ENCODE measurements around the gene KRTAP13-2.

KRTAP13-2 gene, protein sequence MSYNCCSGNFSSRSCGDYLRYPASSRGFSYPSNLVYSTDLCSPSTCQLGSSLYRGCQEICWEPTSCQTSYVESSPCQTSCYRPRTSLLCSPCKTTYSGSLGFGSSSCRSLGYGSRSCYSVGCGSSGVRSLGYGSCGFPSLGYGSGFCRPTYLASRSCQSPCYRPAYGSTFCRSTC

DNA sequence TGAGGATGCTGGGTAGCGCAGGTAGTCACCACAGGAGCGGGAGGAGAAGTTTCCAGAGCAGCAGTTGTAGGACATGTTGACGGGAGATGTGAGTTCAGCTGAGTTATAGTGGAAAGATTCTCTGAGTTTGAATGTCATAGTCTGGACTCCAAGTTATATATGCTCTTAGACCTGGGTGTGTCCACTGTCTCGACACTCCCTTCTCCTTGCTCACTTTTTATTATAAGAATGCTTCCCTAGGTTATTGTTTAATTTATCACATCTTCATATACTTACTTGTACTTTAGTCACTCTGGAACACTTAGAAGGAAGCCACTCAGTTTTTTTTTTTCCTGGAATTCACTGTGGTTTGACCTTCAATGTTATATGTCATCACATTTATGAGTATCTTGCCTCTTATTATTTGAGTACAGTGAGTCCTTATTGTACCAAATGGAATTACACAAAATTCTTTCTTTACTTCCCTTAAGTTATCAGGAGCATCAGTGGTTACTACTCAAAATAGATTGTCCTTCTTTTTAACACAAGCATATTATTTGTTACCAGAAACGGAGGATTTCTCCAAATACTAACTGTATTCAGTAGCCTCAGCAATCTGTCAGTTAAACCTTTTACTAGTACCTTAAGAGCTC lies at the start of gene KRTAP13-2:
TSS of gene KRTAP13-2 (minus strand) at position 133 of the 632 bp plus-strand sequence. CDS start at position 75, 58 bp downstream.
- DNase-seq (ENCODE audit: low read depth) = no peak

DNA sequence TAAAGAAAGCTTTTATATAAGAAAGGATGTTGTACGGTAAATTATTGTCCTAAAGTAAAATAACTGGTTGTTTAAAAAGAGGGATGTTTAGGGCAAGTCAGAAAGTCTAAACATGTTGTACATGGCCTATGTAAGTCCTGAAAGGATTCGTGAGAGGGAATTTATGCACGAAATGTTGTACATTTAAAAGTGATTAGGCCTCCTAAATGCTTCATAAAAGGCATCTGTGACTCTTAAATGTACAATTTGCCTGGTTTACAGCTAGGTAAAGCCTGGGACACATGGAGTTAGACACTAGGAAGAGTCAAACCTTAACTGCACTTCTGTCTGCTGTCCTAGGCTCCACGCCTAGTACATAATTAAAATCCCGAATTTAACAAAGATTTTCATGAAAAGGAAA lies 43.9 kb upstream of the KRTAP13-2 start:
- DNase-seq (ENCODE audit: low read depth) = no peak

DNA sequence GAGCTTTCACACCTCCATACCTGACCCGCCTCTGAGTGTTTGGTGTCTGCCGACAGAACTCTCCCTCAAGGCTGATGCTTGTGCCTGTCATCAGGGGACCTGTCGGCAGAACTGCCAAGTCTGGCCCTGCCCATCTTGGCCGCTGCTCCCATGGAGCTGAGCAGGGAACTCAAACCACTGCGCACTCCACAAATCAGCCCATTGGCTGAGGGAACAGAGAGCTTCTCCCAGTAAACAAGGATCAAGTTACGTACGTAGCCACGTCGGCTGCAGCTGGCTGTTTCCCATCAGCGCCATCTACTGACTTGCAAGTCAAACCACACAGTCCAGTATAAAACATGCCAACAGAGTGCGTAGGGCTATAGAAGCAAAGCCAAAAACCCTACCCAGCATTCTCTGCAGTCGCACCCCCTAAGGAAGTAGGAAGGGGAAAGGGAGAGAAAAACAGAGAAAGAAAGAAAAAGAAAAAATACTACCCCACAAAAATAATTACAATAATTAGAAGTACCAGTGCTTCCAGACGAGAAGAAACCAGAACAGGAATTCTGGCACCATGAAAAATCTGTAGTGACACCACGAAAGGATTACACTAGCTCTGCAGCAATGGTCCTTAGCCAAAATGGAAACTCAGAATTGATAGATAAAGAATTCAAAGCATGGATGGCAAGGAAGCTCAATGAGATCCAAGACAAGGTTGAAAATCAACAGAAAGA lies 36.9 kb upstream of the KRTAP13-2 start:
- no peak for DNase-seq (ENCODE audit: low read depth)

DNA sequence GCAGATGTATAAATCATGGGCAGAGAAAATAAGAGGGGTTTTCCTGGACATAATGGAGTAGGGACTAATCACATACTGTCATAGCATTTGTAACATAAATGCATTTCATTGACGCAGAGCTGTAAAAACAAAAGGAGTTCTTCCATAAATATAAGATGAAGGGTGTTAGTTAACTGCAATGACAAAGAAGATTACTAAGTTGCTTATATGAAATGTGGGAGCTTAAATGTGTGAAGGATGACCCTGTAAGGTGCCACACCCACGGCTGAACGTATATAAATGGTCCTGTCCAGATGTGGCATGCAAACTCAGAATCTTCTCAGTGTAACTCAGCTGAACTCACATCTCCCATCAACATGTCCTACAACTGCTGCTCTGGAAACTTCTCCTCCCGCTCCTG lies 23.7 kb upstream of the KRTAP13-2 start, which contains the start of gene KRTAP13-1:
TSS of gene KRTAP13-1 (plus strand) at position 301 of the 400 bp plus-strand sequence. CDS start at position 357, 56 bp downstream.
- no peak for DNase-seq (ENCODE audit: low read depth)

DNA sequence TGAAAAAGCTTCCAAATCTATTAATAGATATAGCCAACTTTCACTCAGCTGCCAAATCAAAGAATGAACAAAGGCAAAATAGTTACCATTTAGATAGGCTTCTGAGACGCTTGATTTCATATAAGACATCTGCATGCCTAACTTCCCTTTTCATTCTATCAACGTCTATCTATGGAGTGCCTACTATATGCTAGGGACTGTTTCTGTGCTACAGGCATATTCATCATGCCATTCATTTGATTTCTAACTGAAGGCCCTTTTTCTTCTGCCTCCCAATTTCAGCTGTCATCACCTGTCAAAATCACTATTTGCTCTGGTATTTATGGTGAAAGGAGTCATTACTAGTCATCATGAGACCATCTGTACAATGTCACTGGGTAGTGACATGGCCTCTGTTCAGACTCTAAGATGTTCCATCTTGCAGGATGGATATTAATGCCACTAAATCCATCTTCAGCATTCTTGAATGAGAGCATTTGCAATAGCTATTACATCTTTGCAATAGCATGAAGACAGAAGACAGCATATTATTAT lies 19.5 kb upstream of the KRTAP13-2 start:
- no peak for DNase-seq (ENCODE audit: low read depth)

DNA sequence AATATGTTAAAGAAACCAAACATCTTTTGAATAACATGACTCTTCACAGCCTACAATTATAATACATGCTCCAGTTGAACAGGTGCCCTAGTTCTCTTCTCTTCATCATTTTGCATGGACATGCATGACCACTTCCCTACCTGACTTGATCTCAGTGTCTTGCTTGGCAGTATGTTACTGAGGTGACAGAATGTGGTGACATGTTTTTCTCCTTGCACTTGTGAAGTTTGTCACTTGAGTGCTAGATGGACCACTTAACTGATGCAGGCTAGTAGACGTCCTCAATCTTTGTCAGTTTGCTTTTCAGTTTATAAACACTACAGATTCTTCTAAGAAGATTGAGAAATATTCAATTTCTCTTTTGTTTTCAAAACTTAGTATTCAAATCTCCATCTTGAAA lies 10.1 kb upstream of the KRTAP13-2 start:
- no peak for DNase-seq (ENCODE audit: low read depth)

DNA sequence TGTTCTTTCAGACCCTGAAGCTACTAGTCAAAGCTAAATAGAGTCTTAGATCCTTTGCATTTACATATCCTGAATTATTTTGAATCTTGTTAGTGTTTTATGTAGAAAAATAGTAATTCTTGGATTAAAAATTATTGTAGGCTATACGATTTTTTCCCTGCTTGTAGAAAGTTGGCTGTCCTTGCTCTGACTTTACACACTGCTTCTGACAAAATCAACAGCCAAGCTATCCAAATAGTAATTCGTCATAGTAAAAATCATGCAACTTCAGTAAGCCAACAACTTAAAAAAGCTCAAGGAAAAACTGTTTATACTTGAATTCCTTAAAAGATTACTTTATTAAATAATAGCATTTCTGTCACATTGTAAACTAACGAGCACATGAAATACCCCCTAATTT lies 16.2 kb downstream of the KRTAP13-2 start:
- DNase-seq (ENCODE audit: low read depth) = no peak

DNA sequence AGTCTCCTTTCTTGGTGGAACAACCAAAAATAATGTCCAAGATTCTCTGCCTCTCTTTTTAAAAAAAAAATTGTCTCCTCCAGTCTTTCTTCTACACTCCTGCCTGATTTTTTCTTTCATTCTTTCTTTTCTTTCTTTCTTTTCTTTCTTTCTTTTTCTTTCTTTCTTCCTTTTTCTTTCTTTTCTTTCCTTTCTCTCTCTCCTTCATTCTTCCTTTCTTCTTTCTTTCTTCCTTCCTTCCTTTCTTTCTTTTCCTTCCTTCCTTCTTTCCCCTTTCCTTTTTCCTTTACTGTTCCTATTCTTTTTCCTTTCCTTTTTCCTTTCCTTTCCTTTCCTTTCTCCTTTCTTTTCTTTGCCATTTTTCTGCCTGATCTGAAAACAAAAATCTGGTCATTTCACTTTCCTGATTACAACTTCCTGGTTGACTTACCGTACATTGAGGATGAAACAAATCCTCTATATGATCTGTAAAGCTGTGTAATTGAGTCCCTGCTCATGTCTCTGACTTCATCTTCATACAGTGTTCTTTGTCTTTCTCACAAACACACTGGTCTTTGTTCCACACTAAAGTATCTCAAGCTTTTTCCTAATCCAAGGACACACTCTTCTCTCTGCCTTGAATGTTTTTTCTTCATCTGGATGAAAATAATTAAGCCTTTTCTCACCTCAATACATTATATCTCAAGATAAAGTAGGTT lies 17.6 kb downstream of the KRTAP13-2 start:
- no peak for DNase-seq (ENCODE audit: low read depth)

DNA sequence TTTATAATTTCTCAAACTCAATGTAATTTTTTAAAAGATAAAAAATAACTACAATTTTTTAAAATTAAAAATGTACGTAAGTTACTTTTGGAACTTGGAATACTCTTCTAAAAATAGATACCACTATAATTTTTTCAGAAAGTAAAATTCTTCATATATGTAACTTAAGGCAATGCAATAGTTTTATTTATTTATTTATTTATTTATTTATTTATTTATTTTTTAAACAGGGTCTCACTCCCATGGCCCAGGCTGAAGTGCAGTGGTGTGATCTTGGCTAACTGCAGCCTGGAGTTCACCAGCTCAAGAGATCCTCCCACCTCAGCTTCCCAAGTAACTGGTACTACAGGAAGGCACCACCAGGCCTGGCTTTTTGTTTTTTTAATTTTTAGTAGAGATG lies 20.5 kb downstream of the KRTAP13-2 start:
- DNase-seq (ENCODE audit: low read depth) = no peak

DNA sequence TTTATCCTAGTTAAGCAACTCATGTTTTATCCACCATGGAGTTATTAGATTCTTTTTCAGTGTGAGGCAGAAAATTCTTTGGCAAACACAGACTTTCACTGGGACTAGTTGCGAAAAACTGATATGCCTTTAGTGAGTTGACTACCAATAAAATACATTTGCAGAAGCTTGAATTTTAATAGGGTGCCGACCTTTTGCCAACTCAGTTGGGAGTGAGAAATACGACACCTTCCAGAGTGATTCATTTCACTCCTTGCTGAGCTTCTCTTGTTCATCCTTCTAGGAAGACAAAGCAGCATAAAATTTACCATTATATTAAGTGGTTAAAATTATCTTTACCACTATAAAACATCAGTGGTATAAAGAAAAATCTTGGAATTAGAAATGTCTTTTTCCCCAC lies 22.5 kb downstream of the KRTAP13-2 start:
- no peak for DNase-seq (ENCODE audit: low read depth)

DNA sequence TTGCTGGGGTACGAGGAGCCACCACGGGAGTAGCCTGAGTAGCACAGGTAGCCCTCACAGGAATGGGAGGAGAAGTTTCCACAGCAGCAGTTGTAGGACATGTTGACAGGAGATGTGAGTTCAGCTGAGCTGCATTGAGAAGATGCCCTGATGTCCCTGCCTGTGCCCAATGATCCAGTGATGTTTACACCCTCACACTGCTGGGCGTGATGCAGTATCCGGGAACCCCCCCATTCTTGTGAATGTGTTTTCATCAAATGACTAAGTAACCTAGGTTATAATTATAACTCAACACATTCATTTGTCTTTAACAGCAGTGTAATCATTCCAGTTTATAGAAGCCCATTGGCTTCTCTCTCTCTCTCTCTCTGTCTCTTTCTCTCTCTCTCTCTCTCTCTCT lies 23.6 kb downstream of the KRTAP13-2 start, which contains the start of gene KRTAP23-1:
TSS of gene KRTAP23-1 (minus strand) at position 101 of the 400 bp plus-strand sequence. CDS start at position 101, 0 bp downstream.
- no peak for DNase-seq (ENCODE audit: low read depth)

DNA sequence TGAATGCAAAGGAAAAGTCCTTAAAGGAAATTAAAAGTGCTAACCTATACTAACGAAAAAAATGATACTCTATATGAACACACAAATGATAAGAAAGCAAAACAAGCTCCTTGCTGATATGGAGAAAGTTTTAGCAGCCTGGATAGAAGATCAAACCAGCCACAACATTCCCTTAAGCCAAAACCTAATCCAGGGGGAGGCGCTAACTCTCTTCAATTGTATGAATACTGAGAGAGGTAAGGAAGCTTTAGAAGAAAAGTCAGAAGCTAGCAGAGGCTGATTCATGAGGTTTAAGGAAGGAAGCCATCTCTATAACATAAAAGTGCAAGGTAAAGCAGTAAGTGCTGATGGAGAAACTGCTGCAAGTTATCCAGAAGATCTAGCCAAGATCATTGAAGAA lies 27.1 kb downstream of the KRTAP13-2 start:
- DNase-seq (ENCODE audit: low read depth) = no peak

DNA sequence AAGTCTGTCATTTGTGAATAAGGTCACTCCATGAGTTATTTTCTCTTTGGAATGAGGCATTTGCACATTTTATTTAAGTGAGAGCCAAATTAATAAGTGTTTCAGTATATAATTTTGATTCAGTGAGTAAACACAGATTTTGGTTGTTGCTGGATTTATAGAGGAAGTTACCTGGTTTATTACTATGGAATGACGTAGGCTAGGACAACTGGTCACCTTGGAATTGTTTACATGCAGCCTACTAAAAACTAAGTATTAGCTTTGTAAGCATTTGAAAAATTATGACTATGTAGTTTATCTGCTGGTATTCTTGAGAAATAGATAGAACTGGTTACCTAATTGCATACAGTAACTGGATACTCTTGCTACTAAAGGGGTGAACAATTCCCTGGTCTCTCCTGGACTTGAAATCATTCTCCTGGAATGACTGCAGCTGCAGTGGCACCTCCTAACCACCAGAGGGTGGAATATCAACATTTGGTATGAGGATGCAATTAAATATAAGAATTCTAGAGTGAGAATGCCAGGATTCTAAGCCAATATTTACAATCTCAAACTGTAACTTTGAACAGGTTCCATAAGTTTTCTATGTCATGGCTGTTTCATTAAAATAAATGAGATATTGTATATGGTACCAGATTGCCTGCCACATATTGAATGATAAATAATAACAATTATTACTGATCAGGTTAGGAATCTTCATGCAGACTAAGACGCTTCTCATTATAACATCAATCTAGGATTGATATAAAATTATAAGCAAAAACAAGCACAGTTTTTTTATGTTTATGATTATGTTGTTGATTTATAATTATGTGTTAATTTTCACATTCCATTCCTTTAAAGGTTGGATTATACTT lies 31.1 kb downstream of the KRTAP13-2 start:
- DNase-seq (ENCODE audit: low read depth) = peak; percentile 4

DNA sequence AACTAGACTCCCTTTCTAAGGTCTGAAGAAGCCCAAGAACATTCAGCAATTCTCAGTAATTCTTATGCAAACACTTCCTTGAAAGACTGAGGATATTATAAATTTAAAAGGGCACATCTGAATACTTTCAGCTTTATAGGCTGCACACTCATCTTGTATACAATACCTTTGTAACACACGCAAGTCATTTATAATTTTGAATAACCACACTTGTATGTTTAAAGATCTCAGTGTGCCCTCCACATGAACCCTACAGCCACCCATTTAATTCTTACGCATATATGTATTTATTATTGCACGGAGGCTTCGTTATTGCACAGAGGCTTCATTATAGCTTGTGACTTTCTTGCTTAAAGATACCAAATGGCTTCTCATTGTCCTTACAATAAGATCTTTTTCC lies 33.4 kb downstream of the KRTAP13-2 start:
- no peak for DNase-seq (ENCODE audit: low read depth)

DNA sequence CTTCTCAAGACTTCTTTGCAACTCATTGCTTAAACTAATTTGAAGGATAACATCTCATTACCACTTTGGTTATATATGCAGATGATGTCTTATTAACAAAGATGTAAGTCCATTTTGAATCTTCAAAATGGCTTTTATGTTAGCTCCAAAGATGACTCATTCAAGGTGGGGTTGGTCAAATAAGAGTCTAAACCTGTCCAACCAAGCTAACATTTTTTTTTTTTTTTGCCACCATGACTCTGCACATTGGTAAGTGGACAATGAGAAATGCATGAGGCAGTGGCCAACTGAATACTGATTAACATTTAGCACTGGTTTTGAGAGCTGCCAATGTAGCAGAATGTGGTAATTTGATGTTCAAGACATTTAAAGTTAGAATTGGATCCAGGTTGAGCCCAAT lies 34.3 kb downstream of the KRTAP13-2 start:
- no peak for DNase-seq (ENCODE audit: low read depth)

DNA sequence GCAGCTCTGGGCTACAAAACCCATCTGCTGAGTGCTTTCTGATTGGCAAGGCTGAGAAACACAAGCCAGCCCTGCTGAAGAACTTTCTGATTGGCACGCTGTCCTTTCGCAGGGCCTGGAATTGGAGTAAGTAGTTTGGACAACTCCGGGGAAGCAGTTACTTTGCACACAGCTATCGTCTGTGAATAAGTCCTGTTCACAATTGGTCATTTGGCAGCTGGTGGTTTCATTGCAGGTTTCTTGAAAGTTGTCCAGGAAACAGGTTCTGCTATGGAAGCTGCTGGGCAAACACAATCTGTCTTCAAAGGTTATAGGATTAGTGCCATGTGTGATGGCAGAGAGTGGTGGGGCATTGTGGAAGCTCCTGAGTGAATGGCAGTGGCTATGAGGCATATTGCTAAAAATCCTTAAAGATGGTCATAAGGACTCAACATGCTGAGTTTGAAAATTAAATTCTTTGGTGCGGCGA lies 34.8 kb downstream of the KRTAP13-2 start, which contains the start of gene KRTAP27-1:
TSS of gene KRTAP27-1 (minus strand) at position 419 of the 469 bp plus-strand sequence. CDS start at position 393, 26 bp downstream.
- no peak for DNase-seq (ENCODE audit: low read depth)

DNA sequence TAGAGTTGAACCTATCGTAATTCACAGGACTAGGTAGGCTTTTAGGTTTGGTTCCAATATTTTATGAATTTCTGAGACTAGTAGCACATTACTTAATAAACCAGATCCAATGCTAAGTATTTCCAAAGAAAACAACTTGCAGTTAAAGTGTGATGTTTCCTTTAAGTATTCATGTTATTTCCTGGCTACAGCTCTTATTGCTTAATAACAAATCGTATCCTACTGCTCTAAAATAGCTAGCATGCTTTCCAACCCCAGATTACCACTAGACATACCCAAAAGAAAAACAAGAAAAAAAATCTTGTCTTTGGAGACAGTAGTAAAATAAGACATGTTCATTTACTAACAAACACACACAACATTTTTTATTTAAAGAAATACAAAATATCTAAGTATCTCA lies 35.5 kb downstream of the KRTAP13-2 start:
- no peak for DNase-seq (ENCODE audit: low read depth)

DNA sequence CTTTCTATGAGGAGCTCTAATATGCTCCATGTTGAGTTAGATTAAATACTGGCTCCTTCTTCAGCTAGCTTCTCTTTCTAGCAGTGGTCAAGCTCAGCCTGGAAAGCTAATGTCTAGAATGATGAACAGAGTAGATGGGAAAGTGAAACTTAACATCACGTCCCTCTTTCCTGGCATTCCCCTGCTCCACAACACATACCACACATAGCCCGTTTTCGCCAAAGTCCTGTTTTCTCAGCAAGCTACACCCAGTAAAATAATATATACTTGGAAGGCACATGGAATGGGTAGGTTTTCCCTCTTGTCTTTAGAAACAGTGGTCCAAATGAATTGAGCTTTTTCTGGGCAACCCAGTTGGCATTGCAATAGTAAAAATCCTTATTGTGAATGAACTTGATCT lies 38.3 kb downstream of the KRTAP13-2 start:
- no peak for DNase-seq (ENCODE audit: low read depth)

DNA sequence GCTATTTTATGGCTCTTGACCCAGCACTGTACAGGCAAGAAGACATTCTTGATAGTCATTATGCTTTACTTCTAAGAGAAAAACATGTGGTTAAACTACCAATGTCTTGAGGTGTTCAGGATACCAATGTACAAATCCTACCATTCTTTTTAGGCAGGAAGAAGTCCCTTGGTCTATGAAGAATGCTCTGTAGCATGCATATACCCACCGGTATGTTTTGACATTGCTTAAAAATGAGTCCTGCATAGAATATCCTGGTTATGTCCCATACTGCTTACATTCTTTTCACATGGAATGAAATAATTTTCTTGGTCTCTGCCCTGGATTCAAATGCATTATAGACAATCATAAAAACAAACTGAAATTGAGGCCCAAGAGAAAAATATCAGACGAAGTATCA lies 39.4 kb downstream of the KRTAP13-2 start:
- DNase-seq (ENCODE audit: low read depth) = no peak

DNA sequence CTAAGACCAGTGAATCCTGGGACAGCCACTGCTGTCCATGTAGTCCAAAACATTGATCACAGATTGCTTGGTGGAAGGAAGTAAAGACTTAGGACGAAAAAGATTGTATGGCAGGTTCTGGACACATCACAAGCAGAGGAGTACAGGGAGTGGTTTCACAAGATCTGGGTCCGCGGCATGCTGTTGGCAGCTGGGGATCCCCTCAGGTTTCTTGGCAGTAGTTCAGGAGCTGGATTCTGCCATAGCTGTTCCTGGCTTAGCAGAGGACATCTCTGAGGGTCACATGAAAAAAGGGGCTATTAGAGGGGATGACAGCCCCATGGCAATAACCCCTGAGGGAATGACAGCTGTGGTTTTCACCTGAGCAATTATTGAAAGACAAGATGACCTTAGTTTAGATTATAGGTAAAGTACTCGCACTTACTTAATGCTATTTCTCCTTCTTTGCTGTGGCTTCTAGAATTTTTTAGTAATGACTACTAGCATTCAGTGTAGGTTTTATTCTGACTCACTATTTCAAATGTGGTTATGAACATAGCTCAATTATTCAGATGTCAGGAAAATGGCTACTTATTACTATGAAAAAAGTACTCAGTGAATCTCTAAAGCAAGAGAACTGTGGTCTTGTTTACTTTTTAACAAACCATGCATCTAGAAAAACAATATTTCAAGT lies 42.7 kb downstream of the KRTAP13-2 start:
- no peak for DNase-seq (ENCODE audit: low read depth)
